Esophagus squamous epithelium (tissue), 5 donors: Measurements from ENCODE around the gene NCKAP1. TPM values are rescaled to one million over a fixed set of nuclear protein-coding genes. Genes with fewer than 3 reads are reported as not detected.

Experiments
- DNase-seq: peaks from one replicate; lab custom pipeline; 2025; lab: John Stamatoyannopoulos, UW
- H3K27ac ChIP-seq, 4 donors: fragments of 200-600 bp; sonication (generic); one replicate each; pipeline ENCODE4 v1.5.1; 2016 to 2019; ENCODE audit warnings: mild to moderate bottlenecking in 1 of 4
- H3K27me3 ChIP-seq, 4 donors: fragments of 200-600 bp; sonication (generic); 1 replicate in 3 of 4; 2 replicates in 1 of 4; pipeline versions ENCODE4 v1.5.1 to v1.6.0; 2017 to 2021; ENCODE audit warnings: antibody characterized with exemption in 1 of 4
- H3K36me3 ChIP-seq, 3 donors: fragments of 200-600 bp; sonication (generic); one replicate each; pipeline ENCODE4 v1.5.1; 2016 to 2019
- H3K4me1 ChIP-seq, 3 donors: fragments of 200-600 bp; sonication (generic); one replicate each; pipeline ENCODE4 v1.5.1; 2017 to 2019
- H3K4me3 ChIP-seq, 4 donors: fragments of 200-600 bp; sonication (generic); 1 replicate in 3 of 4; 2 replicates in 1 of 4; pipeline ENCODE4 v1.5.1; 2016 to 2019; ENCODE audit warnings: mild to moderate bottlenecking in 2 of 4, moderate library complexity in 1 of 4
- H3K9me3 ChIP-seq, 3 donors: fragments of 200-600 bp; sonication (generic); one replicate each; pipeline ENCODE4 v1.5.1; 2016 to 2019
- CTCF ChIP-seq, 6 experiments: fragments of 450-650 bp in 4 of 6; fragments of 200-600 bp in 2 of 6; sonication (generic) in 2 of 6; IDR thresholded peaks; one replicate each; pipeline ENCODE4 v1.5.1; 2016 to 2019; ENCODE audit warnings: antibody characterized with exemption in 6 of 6, mild to moderate bottlenecking in 4 of 6, moderate library complexity in 4 of 6
- POLR2A ChIP-seq, 4 donors: fragments of 450-650 bp; IDR thresholded peaks; one replicate each; pipeline ENCODE4 v1.6.1; 2017; ENCODE audit warnings: antibody characterized with exemption in 4 of 4, mild to moderate bottlenecking in 4 of 4, moderate library complexity in 3 of 4
- WGBS, 2 donors: methylation state at CpG; one replicate each; pipeline ENCODE4 v1.1.5; 2018; 5-methylcytosine and 5-hydroxymethylcytosine counted together
- intact Hi-C: fragments of 100-400 bp; cut with DNase I; formaldehyde crosslinking; loops from one replicate; pipeline ENCODE4 v1.15.0; 2022
- total RNA-seq, 4 donors: library from RNA; depleted of rRNA; stranded (reverse); fragments of >200 nt; gene quantifications; one replicate each; pipeline ENCODE4 v1.1.0, GENCODE V29; 2016
- donor health status: DM: yes; HTN: yes; CAD: no.

Gene NCKAP1
- total RNA-seq, 4 donors from 2014 or later, result 85.9 to 163 (median 117) TPM

DNA sequence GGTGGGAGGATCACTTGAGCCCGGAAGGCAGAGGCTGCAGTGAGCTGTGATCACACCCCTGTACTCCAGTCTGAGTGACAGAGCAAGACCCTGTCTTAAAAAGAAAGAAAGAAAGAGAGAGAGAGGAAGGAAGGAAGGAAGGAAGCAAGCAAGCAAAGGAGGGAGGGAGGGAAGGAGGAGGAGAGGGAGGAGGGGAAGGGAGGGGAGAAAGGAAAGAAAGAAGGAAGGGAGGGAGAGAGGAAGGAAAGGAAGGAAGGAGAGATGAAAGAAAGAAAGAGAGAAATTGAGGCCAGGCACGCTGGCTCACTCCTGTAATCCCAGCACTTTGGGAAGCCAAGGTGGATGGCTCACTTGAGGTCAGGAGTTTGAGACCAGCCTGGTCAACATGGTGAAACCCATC is 2.3 kb upstream of the NCKAP1 start:
- H3K36me3 ChIP-seq, result no peaks in the 10 kb centered on the region
- no peaks in the 10 kb centered on the region for H3K9me3 ChIP-seq
- H3K4me1 ChIP-seq, result peaks cover 5 to 22% (median 6%) of the 10 kb centered on the region in 3 donors
- H3K4me3 ChIP-seq, result no peak overlapping the region
- intact Hi-C loops, result no loop called here
- no peak for DNase-seq
- H3K27me3 ChIP-seq, result no peaks in the 10 kb centered on the region
- WGBS, 2 donors, result 75 to 90% methylated on average over 2 of the region's 2 CpGs
- H3K27ac ChIP-seq, result no peak overlapping the region
- TF ChIP-seq POLR2A (IDR thresholded peaks at IDR 0.05), result no peak
- TF ChIP-seq CTCF (IDR thresholded peaks at IDR 0.05), result no peak

- peak overlapping the region; percentile 97 to 99 (median 98) for H3K27ac ChIP-seq
- no peaks in the 10 kb centered on the region for H3K27me3 ChIP-seq
- H3K36me3 ChIP-seq, result no peaks in the 10 kb centered on the region
- peak overlapping the region; percentile 63 to 93 (median 80) for H3K4me3 ChIP-seq
- H3K9me3 ChIP-seq, result no peaks in the 10 kb centered on the region
- intact Hi-C loops, result no loop called here
- no peak for DNase-seq
- peaks cover 5 to 50% (median 20%) of the 10 kb centered on the region in 3 donors for H3K4me1 ChIP-seq
- WGBS, 2 donors, result 0 to 1% methylated on average over 1 to 17 of the region's 91 CpGs
- peak in 1 of 4 donors; percentile 59 for TF ChIP-seq POLR2A (IDR thresholded peaks at IDR 0.05)
- TF ChIP-seq CTCF (IDR thresholded peaks at IDR 0.05), result no peak
Observed at GRCh38 chr2:183037553-183038340, 510 bp downstream of the NCKAP1 start.

- no peak for TF ChIP-seq CTCF (IDR thresholded peaks at IDR 0.05)
- Histone ChIP-seq H3K4me3 (peak overlapping the region; percentile 63 to 93 (median 80)), H3K27me3 (no peaks in the 10 kb centered on the region), H3K9me3 (no peaks in the 10 kb centered on the region), H3K4me1 (peaks cover 5 to 57% (median 23%) of the 10 kb centered on the region in 3 donors), H3K36me3 (no peaks in the 10 kb centered on the region), H3K27ac (peak overlapping the region; percentile 97 to 99 (median 98))
- intact Hi-C loops, result no loop called here
- no peak for DNase-seq
- WGBS, 2 donors, result 1 to 3% methylated on average over 4 of the region's 4 CpGs
Observed at GRCh38 chr2:183037074-183037552, 1.1 kb downstream of the NCKAP1 start.

GRCh38 chr2:183035954-183036669 is 2.1 kb downstream of the NCKAP1 start:
- DNase-seq, result no peak
- Histone ChIP-seq H3K4me1 (peaks cover 8 to 67% (median 25%) of the 10 kb centered on the region in 3 donors), H3K4me3 (peak overlapping the region; percentile 63 to 93 (median 80))

GRCh38 chr2:183035298-183035953 is 2.8 kb downstream of the NCKAP1 start:
- peaks cover 8 to 74% (median 28%) of the 10 kb centered on the region in 3 donors for H3K4me1 ChIP-seq
- intact Hi-C loops, result no loop called here
- DNase-seq, result no peak

More at GRCh38 chr2:183035954-183036669, 2.1 kb downstream of the NCKAP1 start:
- no peak for TF ChIP-seq POLR2A (IDR thresholded peaks at IDR 0.05)
- intact Hi-C loops, result no loop called here
- WGBS, 2 donors, result 9 to 16% methylated on average over 2 of the region's 2 CpGs
- peak overlapping the region; percentile 60 to 99 (median 97) for H3K27ac ChIP-seq
- no peaks in the 10 kb centered on the region for H3K9me3 ChIP-seq
- no peaks in the 10 kb centered on the region for H3K27me3 ChIP-seq
- no peaks in the 10 kb centered on the region for H3K36me3 ChIP-seq

More at GRCh38 chr2:183035298-183035953, 2.8 kb downstream of the NCKAP1 start:
- TF ChIP-seq POLR2A (IDR thresholded peaks at IDR 0.05), result no peak
- TF ChIP-seq CTCF (IDR thresholded peaks at IDR 0.05), result no peak
- Histone ChIP-seq H3K27me3 (no peaks in the 10 kb centered on the region), H3K27ac (peak overlapping the region in 2 of 4 donors; percentile 97 to 99), H3K36me3 (no peaks in the 10 kb centered on the region), H3K9me3 (no peaks in the 10 kb centered on the region), H3K4me3 (peak overlapping the region in 3 of 4 donors; percentile 68 to 93 (median 92))
- WGBS, 2 donors, result 39 to 40% methylated on average over 2 of the region's 2 CpGs
